GM21723 (cell line): ENCODE results near the gene ACSM2B.
"Not testable (repeated sequence)": the region's sequence is repeated elsewhere in the genome, so short reads cannot be mapped to it uniquely, and the experiment has no call there.

Source experiments
- ATAC-seq: cut with Tn5 transposase; IDR thresholded peaks from one replicate; pipeline ENCODE4 v1.9.1; 2021; ENCODE audit warnings: mild to moderate bottlenecking, moderate library complexity; ENCODE audit not compliant: unreplicated experiment

ACSM2B gene

GRCh38 chr16:20576145-20576544, at the start of gene ACSM2B:
Gene ACSM2B, minus strand, starts transcription at chr16:20576367. Its CDS starts 11,522 bp downstream, at chr16:20564845.
- not testable (repeated sequence) for ATAC-seq

DNA sequence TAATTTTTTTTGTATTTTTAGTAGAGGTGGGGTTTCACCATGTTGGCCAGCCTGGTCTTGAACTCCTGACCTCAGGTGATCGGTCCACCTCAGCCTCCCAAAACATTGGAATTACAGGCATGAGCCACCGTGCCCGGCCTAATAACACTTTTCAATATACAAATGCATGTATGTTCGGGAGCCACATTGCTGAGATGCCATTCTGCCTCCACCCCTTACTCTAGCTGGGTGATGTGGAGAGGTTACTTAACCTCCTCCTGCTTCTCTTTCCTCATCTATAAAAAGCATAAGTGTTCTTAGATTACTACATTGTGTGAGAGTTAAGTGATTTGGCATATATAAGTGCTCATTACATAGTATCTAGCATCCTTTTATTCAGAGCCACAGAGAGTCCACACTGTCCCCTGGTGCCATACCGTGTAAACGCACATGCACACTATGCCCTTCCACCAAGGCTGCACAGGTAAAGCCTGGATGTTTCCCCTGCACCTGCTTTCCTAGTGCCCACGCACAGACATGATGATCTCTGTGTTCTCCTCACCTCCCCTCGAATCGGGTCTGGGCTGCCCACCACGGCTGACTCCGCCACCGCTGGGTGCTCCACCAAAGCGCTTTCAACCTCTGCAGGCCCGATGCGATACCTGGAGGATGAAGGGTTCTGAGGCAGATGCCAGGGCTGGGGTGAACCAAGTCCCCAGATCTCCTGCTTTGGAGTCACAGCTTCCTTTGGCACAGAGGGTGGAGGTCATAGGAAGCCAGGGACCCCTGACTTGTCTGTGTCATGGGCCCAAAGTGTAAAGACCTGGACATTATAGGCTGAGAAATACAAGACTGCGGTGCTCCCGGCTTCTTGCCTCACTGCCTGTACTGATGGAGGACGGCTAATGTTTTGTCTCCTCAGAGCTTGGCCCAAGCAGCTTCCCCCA, 49.0 kb upstream of the ACSM2B start:
- no peak for ATAC-seq

DNA sequence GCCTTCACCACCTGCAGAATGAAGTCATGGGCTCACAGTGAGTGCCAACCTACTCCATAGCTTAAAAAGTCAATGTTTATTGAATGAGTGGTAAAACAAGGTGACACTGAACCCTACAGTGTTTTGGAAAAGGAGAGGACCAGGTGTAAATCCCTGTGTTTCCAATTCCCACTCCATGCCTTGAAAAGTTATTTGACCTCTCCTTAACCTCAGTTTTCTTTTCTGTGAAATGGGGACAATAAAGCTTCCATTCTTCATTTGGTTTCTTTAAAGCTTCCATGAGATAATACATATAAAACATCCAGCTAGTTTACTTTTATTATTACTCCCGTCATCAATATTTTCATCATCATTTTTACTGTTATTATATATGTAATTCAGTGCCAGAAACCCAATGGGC, 48.0 kb upstream of the ACSM2B start:
- ATAC-seq = no peak

DNA sequence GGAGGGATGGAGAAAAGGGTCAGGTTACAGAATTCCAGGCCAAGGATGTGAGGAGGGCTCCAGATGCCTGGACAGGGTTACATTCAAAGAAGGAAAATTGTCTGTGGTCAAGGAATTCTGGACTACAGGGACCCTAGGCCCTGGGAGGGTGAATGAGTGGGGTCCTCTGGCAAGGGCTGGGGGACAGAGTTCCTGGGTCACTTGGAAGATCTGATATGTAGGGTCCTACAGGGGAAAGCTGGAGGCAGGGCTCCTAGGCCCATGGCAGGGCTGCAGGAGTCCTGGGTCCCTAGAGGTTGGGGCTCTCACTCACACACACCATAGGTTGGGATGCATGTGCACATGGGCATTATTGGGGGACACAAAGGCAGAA, 46.3 kb upstream of the ACSM2B start:
- no peak for ATAC-seq

DNA sequence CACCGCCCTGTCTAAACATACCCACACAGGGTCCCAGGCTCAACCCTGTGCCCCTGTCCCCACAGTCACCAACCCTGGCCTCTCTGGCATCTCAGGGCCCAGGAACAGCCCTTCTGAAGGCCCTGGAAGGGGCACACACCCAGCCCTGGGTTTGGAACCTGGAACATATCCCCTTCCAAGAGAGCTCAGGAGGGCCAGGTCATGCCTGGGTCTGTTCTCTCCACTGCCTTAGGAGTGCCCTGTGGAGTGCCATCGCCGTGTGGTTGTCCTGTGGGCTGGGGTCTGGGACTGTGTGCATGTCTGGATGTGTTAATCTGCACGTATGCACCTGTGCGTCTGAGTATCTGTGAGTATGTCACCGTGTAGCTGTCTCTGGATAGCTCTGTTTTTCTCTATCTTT, 45.2 kb upstream of the ACSM2B start:
- ATAC-seq = no peak

DNA sequence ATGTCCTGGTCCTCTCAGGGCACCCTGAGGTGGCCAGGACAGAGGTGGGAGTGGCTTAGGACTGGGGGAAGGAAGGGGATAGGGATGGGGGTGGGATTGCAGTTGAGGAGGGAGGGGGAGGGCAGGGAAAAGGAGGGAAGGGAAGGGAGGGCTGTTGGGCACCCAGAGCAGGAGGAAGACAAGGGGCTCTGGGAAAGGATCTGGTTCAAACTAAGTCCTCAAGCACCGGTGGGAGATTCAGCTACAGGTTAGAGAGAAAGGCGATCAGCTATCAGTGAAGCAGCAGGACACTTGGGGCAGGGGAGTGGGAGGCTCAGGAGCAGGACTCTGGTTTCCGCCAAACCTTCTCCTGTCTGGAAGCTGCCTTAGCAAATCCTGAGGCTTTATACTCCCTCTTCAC, 44.6 kb upstream of the ACSM2B start:
- ATAC-seq = no peak

- no peak for ATAC-seq
Observed at GRCh38 chr16:20620003-20620402, 43.8 kb upstream of the ACSM2B start.

- ATAC-seq = no peak
Observed at GRCh38 chr16:20617271-20617670, 41.1 kb upstream of the ACSM2B start.

- ATAC-seq = no peak
Observed at GRCh38 chr16:20614186-20615141, 38.3 kb upstream of the ACSM2B start.

DNA sequence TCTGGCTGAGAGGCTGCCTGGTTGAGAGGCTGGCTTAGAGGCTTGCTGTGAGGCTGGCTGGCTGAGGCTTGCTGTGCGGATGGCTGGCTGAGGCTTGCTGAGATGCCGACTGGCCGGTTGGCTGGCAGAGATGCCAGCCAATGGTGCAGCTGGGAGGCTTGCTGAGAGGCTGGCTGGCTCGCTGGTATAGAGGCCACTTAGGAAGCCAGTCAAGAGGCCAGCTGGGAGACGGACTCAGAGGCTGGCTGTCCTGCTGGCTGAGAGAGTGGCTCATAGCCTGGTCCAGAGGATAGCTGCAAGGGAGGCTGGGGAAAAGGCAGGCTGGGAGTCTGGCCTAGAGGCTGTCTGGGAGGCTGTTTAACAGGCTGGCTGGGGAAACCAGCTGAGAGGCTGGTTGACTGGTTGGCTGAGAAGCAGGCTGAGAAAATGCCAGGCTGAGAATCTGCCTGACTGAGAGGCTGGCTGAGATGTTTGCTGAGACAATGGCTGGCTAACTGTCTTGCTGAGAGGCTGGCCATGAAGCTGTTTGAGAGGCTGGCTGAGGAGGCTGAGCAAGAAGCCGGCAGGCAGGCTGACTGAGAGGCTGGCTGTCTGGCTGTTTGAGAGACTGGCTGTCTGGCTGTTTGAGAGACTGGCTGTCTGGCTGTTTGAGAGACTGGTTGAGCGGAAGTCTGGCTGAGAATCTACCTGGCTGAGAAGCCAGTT, 37.5 kb upstream of the ACSM2B start:
- no peak for ATAC-seq

GRCh38 chr16:20612551-20613480, 36.6 kb upstream of the ACSM2B start:
- no peak for ATAC-seq

- no peak for ATAC-seq
Observed at GRCh38 chr16:20611975-20612481, 35.9 kb upstream of the ACSM2B start.

- ATAC-seq = no peak
Observed at GRCh38 chr16:20611350-20611902, 35.3 kb upstream of the ACSM2B start.

DNA sequence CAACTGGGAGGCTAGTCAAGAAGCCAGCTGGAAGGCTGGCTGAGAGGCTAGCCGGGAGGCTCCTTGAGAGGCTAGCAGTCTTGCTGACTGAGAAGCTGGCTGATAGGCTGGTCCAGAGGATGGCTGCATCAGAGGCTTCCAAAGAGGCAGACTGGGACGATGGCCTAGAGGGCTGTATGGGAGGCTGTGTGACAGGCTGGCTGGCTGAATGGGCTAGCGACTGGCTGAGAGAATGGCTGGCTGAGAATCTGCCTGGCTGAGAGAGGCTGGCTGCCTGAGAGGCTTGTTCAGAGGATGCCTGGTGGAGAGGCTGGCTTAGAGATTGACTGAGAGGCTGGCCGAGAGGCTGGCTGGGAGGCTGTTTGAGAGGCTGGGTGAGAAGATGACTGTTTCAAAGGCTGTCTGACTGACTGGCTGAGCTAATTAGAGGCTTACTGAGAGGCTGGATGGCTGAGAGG, 34.8 kb upstream of the ACSM2B start:
- ATAC-seq = no peak

DNA sequence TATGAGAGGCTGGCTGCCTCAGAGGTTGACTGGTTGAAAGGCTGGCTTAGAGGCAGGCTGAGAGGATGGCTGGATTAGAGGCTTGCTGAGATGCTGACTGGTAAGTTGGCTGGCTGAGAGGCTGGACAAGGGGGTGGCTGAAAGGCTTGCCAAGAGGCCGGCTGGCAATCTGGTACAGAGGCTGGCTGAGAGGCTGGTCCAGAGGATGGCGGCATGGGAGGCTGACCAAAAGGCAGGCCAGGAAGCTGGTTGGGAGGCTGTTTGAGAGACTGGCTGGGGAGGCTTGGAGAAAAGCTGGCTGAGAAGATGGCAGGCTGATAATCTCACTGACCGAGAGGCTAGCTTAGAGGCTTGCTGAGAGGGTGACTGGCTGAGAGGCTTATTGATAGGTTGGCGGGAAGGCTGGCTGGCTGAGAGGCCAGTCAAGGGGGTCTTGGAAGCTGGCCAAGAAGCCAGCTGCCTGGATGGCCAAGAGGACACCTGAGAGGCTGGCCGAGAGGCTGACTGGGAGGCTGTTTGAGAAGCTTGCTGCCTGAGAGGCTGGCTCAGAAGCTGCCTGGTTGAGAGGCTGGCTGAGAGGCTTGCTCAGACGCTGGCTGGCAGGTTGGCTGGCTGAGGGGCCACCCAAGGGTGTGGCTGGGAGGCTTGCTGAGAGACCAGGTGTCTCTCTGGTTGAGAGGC, 34.2 kb upstream of the ACSM2B start:
- no peak for ATAC-seq

DNA sequence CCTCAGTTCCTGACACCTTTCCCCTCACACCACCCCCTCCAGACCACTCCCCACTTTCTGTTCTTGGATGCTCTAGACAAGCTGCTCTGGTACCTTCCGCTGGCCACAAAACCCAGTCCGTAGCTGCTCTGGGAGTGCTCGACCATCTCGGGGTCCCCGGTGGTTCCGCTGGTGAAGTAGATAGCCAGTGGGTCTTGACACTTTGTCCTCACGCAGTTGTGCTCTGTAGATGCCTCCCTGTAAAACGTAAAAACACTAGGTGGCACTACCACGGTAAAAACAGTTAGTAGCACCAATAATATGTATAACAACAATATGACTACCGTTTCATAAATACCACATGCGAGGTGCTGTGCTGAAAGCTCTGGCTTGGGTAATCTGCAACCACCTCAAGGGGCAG, 26.0 kb upstream of the ACSM2B start:
- ATAC-seq = not testable (repeated sequence)

- ATAC-seq = not testable (repeated sequence)
Observed at GRCh38 chr16:20599475-20599874, 23.3 kb upstream of the ACSM2B start.

GRCh38 chr16:20598832-20599469, 22.8 kb upstream of the ACSM2B start:
- ATAC-seq = no peak
